ENCODE data around the gene TRAPPC12. TPM values are rescaled to one million over a fixed set of nuclear protein-coding genes. Genes with fewer than 3 reads are reported as not detected.
"Not testable (repeated sequence)": the region's sequence is repeated elsewhere in the genome, so short reads cannot be mapped to it uniquely, and the experiment has no call there.

The TRAPPC12 gene
- total RNA-seq, 1 donor from 2014 or later, result 95.4 TPM

DNA sequence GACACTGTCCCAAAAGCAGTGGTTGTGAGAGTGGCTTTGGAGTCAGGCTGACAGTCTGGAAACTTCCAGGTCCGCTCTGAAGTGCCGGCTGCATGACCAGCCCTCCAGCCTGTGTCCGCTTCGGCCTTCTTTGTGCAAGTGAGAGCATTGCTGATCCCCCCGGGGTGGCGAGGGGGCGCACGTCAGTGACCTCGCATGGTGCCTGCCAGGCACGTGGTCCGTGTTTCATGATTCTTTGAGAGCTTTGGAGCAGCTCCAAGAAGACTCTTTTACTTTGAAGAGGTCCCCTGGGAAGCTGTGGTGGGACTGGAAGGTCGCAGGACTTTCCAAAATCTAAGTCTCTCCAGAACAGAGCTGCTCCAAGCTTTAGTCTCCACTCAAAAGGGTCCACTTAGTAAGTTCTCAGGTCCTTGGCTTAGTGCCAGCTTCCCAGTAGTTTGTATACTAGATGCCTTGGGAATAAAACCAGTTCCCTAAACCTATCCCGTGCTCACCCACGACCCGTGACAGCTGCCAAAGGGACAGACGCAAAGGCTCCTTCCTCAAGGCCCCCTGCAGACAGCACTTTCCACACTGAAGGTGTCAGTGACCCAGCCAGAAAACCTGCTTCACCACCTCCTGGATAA, 71.0 kb downstream of the TRAPPC12 start:
- peaks cover 91% of the 10 kb centered on the region for H3K36me3 Mint-ChIP-seq (ENCODE audit: low read depth)
- H3K27ac Mint-ChIP-seq, result no peak overlapping the region

DNA sequence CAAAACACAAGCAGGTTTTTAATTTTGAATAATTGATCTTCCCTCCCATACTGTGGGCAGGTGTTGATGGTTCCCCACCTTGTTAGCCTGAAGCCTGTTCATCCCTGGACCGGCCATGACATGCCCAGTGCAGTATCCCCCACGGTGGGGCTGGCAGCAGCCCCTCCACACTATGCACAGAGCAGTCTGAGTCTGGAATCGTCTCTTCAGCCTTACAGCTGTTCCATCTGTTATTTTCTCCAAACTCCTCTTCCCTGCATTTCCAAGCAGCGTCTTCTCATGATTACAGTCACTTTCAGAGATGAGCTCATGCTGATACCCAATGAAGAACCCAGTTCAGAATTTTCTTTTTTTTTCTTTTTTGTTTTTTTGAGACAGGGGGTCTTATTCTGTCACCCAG, 71.7 kb downstream of the TRAPPC12 start:
- no peak for ATAC-seq (ENCODE audit: low read depth)
- Mint-ChIP-seq H3K27me3 (no peaks in the 10 kb centered on the region), H3K9me3 (no peaks in the 10 kb centered on the region), H3K36me3 (ENCODE audit: low read depth) (peaks cover 91% of the 10 kb centered on the region), H3K27ac (no peak overlapping the region), H3K4me1 (no peaks in the 10 kb centered on the region), H3K4me3 (no peak overlapping the region)
- DNase-seq, result no peak
- intact Hi-C loops (cut with micrococcal nuclease), result no loop called here
- CTCF ChIA-PET, result interaction anchor here (1.1 kb wide), 1 partner anchor 27 kb away, joined by 3 read pairs; no protein-coding TSS in a partner anchor
- POLR2A ChIA-PET, result no interaction called here
- no peak for TF ChIP-seq CTCF (IDR thresholded peaks at IDR 0.05)

More for the DNA sequence above, 71.0 kb downstream of the TRAPPC12 start:
- no peak overlapping the region for H3K4me3 Mint-ChIP-seq
- ChIA-PET CTCF (no interaction called here), POLR2A (no interaction called here)
- intact Hi-C loops (cut with micrococcal nuclease), result no loop called here
- H3K4me1 Mint-ChIP-seq, result no peaks in the 10 kb centered on the region
- DNase-seq, result no peak
- ATAC-seq (ENCODE audit: low read depth), result no peak
- H3K27me3 Mint-ChIP-seq, result no peaks in the 10 kb centered on the region
- no peak for TF ChIP-seq CTCF (IDR thresholded peaks at IDR 0.05)
- no peaks in the 10 kb centered on the region for H3K9me3 Mint-ChIP-seq

- H3K4me3 Mint-ChIP-seq, result no peak overlapping the region
- ATAC-seq (ENCODE audit: low read depth) (no peak), DNase-seq (no peak)
- intact Hi-C loops (cut with micrococcal nuclease), result no loop called here
- no peaks in the 10 kb centered on the region for H3K4me1 Mint-ChIP-seq
- CTCF ChIA-PET, result interaction anchor here (1.0 to 1.1 kb wide), 2 partner anchors 10 to 28 kb away, joined by 3 read pairs; no protein-coding TSS in a partner anchor
- no peak for TF ChIP-seq CTCF (IDR thresholded peaks at IDR 0.05)
- peaks cover 92% of the 10 kb centered on the region for H3K36me3 Mint-ChIP-seq (ENCODE audit: low read depth)
- H3K27me3 Mint-ChIP-seq, result no peaks in the 10 kb centered on the region
- H3K9me3 Mint-ChIP-seq, result no peaks in the 10 kb centered on the region
- no peak overlapping the region for H3K27ac Mint-ChIP-seq
- POLR2A ChIA-PET, result no interaction called here
Observed at GRCh38 chr2:3451926-3452671, 72.6 kb downstream of the TRAPPC12 start.

DNA sequence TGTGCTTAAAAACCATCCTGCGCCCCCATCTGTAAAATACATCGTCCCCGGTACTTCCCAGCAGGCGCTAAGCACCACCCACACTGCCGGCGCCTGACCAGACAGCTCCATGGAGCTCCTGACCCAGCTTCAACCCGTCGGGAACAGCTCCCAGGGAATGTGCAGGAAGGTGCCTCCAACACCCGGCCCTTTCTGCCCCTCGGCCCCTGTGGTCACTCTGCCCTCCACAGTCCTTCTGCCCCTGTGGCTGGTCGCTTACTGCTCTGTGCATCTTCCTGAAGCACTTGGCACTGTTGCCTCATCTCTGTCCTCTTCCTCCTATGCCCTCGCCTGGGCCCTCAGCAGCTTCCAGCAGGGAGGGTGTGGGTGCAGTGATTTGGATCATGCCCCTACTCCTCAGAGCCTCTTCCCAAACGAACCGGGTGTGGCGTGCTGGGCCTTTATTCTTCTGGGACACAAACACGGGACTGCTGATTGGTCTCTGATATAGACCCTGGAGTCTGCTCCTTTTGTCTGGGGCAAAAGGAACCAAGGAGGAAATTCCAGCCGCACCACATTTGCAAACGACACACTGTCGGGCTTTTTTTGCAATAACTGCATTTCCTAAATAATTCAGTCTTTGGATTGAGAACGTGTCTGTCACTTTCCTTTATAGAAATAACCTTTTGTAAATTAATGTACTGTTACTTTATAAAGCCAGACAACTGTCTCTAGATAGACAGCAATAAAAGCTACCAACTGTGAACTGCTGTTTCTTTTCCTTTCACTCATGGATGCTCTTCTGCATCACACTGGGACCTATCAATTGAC, 73.9 kb downstream of the TRAPPC12 start:
- intact Hi-C loops (cut with micrococcal nuclease), result no loop called here
- H3K4me1 Mint-ChIP-seq, result no peaks in the 10 kb centered on the region
- no peaks in the 10 kb centered on the region for H3K9me3 Mint-ChIP-seq
- ChIA-PET POLR2A (no interaction called here), CTCF (no interaction called here)
- H3K36me3 Mint-ChIP-seq (ENCODE audit: low read depth), result peaks cover 89% of the 10 kb centered on the region
- no peak overlapping the region for H3K4me3 Mint-ChIP-seq
- no peaks in the 10 kb centered on the region for H3K27me3 Mint-ChIP-seq
- ATAC-seq (ENCODE audit: low read depth) (no peak), DNase-seq (no peak)
- TF ChIP-seq CTCF (IDR thresholded peaks at IDR 0.05), result no peak
- H3K27ac Mint-ChIP-seq, result no peak overlapping the region

- H3K36me3 Mint-ChIP-seq (ENCODE audit: low read depth), result peaks cover 88% of the 10 kb centered on the region
- H3K27me3 Mint-ChIP-seq; ATAC-seq (ENCODE audit: low read depth); POLR2A ChIA-PET; H3K4me3 Mint-ChIP-seq; intact Hi-C loops (cut with micrococcal nuclease); CTCF ChIA-PET; DNase-seq; H3K27ac Mint-ChIP-seq; H3K4me1 Mint-ChIP-seq; H3K9me3 Mint-ChIP-seq: not testable (repeated sequence)
Observed at GRCh38 chr2:3454005-3454404, 74.5 kb downstream of the TRAPPC12 start.
